Activated CD4-positive, CD25-positive, alpha-beta regulatory T cell treated with anti-CD3 and anti-CD28 coated beads, Interleukin-2, amount 50 U/mL, for 24 hours (primary cell): ENCODE data around the gene NLRP12.
"Not testable (repeated sequence)": the region's sequence is repeated elsewhere in the genome, so short reads cannot be mapped to it uniquely, and the experiment has no call there.

Source experiments
- ATAC-seq, 2 donors: fragments of 150-1000 bp; cut with Tn5 transposase; one replicate each; pipeline ENCODE4 v1.10.0; 2021; ENCODE audit warnings: mild to moderate bottlenecking in 1 of 2, moderate library complexity in 1 of 2

The NLRP12 gene

DNA sequence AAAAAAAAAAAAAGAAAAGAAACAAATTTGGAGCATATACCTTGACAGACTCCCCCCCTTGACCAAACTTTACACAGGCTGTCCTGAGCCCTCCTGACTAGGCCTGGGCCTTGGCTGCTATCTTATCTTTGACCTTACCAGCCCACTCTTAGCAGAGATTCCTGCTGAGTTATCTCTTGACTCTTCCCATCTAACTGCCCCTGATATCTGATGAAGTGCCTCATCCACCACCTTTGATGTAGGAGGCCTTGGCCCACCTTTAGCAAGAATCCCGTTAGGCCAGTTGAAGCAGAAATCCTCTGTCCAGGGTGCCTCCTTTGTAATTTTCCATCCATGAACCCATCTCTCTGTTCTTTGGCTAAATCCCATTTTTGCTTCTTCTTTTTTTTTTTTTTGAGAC is 43.6 kb downstream of the NLRP12 start:
- ATAC-seq: no peak

DNA sequence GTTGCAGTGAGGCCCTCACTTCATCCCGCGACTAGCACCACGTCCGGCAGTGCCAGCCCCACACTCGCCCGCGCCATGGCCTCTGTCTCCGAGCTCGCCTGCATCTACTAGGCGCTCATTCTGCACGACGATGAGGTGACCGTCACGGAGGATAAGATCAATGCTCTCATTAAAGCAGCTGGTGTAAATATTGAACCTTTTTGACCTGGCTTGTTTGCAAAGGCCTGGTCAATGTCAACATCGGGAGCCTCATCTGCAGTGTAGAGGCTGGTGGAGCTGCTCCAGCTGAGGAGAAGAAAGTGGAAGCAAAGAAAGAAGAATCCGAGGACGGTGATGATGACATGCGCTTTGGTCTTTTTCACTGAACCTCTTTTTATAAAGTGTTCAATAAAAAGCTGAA is 48.6 kb downstream of the NLRP12 start:
- ATAC-seq: no peak

DNA sequence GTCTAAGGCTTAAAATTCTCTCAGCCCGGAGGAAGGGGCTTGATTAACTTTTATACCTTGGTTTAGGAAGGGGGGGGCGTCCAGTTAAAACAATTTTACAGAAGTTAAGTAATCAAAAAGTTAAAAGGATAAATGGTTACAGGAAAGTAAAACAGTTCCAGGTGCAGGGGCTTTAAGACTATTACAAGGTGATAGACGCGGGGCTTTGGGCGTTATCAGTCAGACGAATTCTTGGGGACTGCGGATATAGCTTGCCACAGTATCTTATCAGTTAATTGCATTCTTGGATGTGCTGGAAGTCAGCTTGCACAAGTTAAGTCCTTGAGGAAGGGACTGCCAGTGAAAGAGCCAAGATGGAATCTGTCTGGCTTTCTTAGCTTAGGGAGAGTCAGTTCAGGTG is 49.6 kb downstream of the NLRP12 start:
- ATAC-seq: not testable (repeated sequence)

DNA sequence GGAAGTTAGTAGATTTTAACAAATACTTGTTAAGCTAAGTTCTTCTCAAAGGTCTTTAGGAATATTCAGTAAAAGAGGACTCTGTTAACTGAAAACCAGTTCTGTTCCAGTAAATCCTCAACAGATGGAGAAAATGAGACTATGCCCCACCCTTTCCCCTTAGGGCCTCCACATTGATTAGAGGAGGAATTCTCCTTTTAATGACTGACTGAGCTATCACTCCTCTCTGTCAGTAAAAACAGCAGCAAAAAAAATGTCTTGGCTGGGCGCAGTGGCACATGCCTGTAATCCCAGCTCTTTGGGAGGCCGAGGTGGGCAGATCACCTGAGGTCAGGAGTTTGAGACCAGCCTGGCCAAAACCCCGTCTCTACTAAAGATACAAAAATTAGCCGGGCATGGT is 50.1 kb downstream of the NLRP12 start:
- no peak for ATAC-seq

GRCh38 chr19:53772943-53773342 is 51.2 kb downstream of the NLRP12 start:
- ATAC-seq: no peak

GRCh38 chr19:53771144-53771543 is 53.0 kb downstream of the NLRP12 start:
- no peak for ATAC-seq

DNA sequence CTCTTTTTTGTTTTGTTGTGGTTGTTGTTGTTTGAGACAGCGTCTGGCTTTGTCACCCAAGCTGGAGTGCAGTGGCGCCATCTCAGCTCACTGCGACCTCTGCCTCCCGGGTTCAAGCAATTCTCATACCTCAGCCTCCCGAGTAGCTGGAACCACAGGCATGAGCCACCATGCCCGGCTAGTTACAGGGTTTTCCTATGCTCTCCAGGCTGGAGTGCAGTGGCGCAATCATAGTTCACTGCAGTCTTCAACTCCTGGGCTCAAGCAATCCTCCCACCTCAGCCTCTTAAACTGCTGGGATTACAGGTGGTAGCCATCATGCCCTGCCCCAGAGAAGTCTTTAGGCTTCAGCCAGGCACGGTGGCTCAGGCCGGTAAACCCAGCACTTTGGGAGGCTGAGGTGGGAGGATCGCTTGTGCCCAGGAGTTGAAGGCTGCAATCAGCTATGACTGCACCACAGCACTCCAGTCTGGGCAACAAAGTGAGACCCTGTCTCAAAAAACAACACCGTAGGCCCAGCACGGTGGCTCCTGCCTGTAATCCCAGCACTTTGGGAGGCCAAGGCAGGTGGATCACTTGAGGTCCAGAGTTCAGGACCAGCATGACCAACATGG is 54.3 kb downstream of the NLRP12 start:
- ATAC-seq: not testable (repeated sequence)

- ATAC-seq: no peak
These were observed 55.7 kb downstream of the NLRP12 start for GRCh38 chr19:53768401-53768800.

DNA sequence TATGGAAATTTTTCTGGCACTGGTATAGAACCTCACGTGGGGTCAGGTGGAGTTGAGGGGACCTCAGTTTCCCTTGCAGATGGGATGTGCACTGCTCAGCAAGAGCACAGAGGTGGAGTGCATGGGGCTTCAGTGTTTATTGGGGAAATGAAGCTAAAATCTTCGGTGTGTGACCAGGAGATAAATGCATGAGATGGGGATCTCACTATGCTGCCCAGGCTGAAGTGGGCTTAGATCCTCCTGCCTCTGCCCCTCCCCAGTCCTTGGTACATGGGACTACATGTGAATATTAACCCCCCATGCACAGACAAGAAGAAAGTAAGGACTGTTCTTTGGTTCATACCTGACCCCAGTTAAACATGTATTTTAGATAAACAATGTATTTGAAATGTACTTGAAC is 65.1 kb downstream of the NLRP12 start:
- ATAC-seq: not testable (repeated sequence)
